HEK293 (cell line): ENCODE results near the gene HOXD12.

Source experiments
- EGR2 ChIP-seq: fragments of 450-650 bp; formaldehyde crosslinking; IDR thresholded peaks from 2 replicates; pipeline ENCODE4 v1.5.1; 2016; ENCODE audit warnings: low read depth, missing biosample characterization, missing genetic modification characterization
- GLI2 ChIP-seq: fragments of 450-650 bp; formaldehyde crosslinking; IDR thresholded peaks from 2 replicates; pipeline ENCODE4; 2017; ENCODE audit warnings: missing biosample characterization, missing genetic modification characterization, low read depth, borderline replicate concordance
- HOXD13 ChIP-seq: sonication (generic); formaldehyde crosslinking; IDR thresholded peaks from 2 replicates; pipeline ENCODE4 v1.8.0; 2022; ENCODE audit warnings: missing genetic modification reagents, borderline replicate concordance
- KLF16 ChIP-seq: fragments of 450-650 bp; formaldehyde crosslinking; IDR thresholded peaks from 2 replicates; pipeline ENCODE4 v1.5.1; 2017; ENCODE audit warnings: missing biosample characterization, missing genetic modification characterization
- KLF9 ChIP-seq: fragments of 450-650 bp; formaldehyde crosslinking; IDR thresholded peaks from 2 replicates; pipeline ENCODE4 v1.5.1; 2016; ENCODE audit warnings: missing biosample characterization, missing genetic modification characterization, low read depth
- SETDB1 ChIP-seq: IDR thresholded peaks from one replicate; pipeline ENCODE4 v1.6.1; 2017; ENCODE audit warnings: mild to moderate bottlenecking, low read length, moderate library complexity, mixed read lengths; ENCODE audit not compliant: insufficient read length
- WT1 ChIP-seq: fragments of 450-650 bp; formaldehyde crosslinking; IDR thresholded peaks from 2 replicates; pipeline ENCODE4 v1.5.1; 2016; ENCODE audit warnings: missing biosample characterization, missing genetic modification characterization
- ZBTB20 ChIP-seq: fragments of 450-650 bp; formaldehyde crosslinking; IDR thresholded peaks from 2 replicates; pipeline ENCODE4 v1.5.1; 2016; ENCODE audit warnings: missing biosample characterization, missing genetic modification characterization
- ZBTB8A ChIP-seq: fragments of 450-650 bp; formaldehyde crosslinking; IDR thresholded peaks from 2 replicates; pipeline ENCODE4 v1.5.1; 2016; ENCODE audit warnings: missing biosample characterization, missing genetic modification characterization
- ZFHX2 ChIP-seq: fragments of 450-650 bp; formaldehyde crosslinking; conservative IDR thresholded peaks from 2 replicates; pipeline ENCODE4 v1.5.1; 2016; ENCODE audit warnings: missing biosample characterization, missing genetic modification characterization
- ZNF10 ChIP-seq: fragments of 450-650 bp; formaldehyde crosslinking; IDR thresholded peaks from 2 replicates; pipeline ENCODE4 v1.5.1; 2017; ENCODE audit warnings: missing biosample characterization, missing genetic modification characterization
- ZNF112 ChIP-seq: fragments of 450-650 bp; formaldehyde crosslinking; IDR thresholded peaks from 2 replicates; pipeline ENCODE4 v1.5.0; 2017; ENCODE audit warnings: missing biosample characterization, missing genetic modification characterization
- ZNF138 ChIP-seq: fragments of 450-650 bp; formaldehyde crosslinking; IDR thresholded peaks from 2 replicates; pipeline ENCODE4 v1.5.1; 2016; ENCODE audit warnings: missing biosample characterization, missing genetic modification characterization, borderline replicate concordance
- ZNF211 ChIP-seq: fragments of 450-650 bp; formaldehyde crosslinking; IDR thresholded peaks from 2 replicates; pipeline ENCODE4 v1.5.1; 2016; ENCODE audit warnings: low read depth, missing biosample characterization, missing genetic modification characterization
- ZNF24 ChIP-seq: fragments of 450-650 bp; formaldehyde crosslinking; IDR thresholded peaks from 2 replicates; pipeline ENCODE4 v1.5.1; 2016; ENCODE audit warnings: missing biosample characterization, missing genetic modification characterization
- ZNF335 ChIP-seq: fragments of 450-650 bp; formaldehyde crosslinking; conservative IDR thresholded peaks from 2 replicates; pipeline ENCODE4 v1.5.1; 2016; ENCODE audit warnings: missing biosample characterization, missing genetic modification characterization
- ZNF350 ChIP-seq: fragments of 450-650 bp; formaldehyde crosslinking; IDR thresholded peaks from 2 replicates; pipeline ENCODE4 v1.5.0; 2017; ENCODE audit warnings: missing biosample characterization, mild to moderate bottlenecking, missing genetic modification characterization
- ZNF37A ChIP-seq: fragments of 450-650 bp; IDR thresholded peaks from 2 replicates; pipeline ENCODE4 v1.5.1; 2018; ENCODE audit warnings: missing biosample characterization, missing genetic modification characterization
- ZNF416 ChIP-seq: fragments of 450-650 bp; formaldehyde crosslinking; IDR thresholded peaks from 2 replicates; pipeline ENCODE4 v1.5.1; 2016; ENCODE audit warnings: missing biosample characterization, missing genetic modification characterization
- ZNF423 ChIP-seq: fragments of 450-650 bp; formaldehyde crosslinking; IDR thresholded peaks from 2 replicates; pipeline ENCODE4 v1.5.1; 2016; ENCODE audit warnings: missing biosample characterization, missing genetic modification characterization
- ZNF433 ChIP-seq: fragments of 450-650 bp; formaldehyde crosslinking; IDR thresholded peaks from 2 replicates; pipeline ENCODE4 v1.5.1; 2016; ENCODE audit warnings: missing biosample characterization, missing genetic modification characterization, low read depth
- ZNF48 ChIP-seq: fragments of 450-650 bp; formaldehyde crosslinking; IDR thresholded peaks from 2 replicates; pipeline ENCODE4 v1.5.1; 2016; ENCODE audit warnings: missing biosample characterization, missing genetic modification characterization
- ZNF530 ChIP-seq: fragments of 450-650 bp; formaldehyde crosslinking; IDR thresholded peaks from 2 replicates; pipeline ENCODE4 v1.5.1; 2016; ENCODE audit warnings: low read depth, missing biosample characterization, missing genetic modification characterization
- ZNF585B ChIP-seq: fragments of 450-650 bp; formaldehyde crosslinking; IDR thresholded peaks from 2 replicates; pipeline ENCODE4 v1.5.1; 2016; ENCODE audit warnings: missing biosample characterization, missing genetic modification characterization
- ZNF677 ChIP-seq: fragments of 450-650 bp; IDR thresholded peaks from 2 replicates; pipeline ENCODE4 v1.5.0; 2018; ENCODE audit warnings: missing biosample characterization, mild to moderate bottlenecking, missing genetic modification characterization, moderate library complexity
- ZNF707 ChIP-seq: fragments of 450-650 bp; formaldehyde crosslinking; IDR thresholded peaks from 2 replicates; pipeline ENCODE4 v1.5.1; 2016; ENCODE audit warnings: missing biosample characterization, missing genetic modification characterization
- ZNF747 ChIP-seq: fragments of 450-650 bp; formaldehyde crosslinking; IDR thresholded peaks from 2 replicates; pipeline ENCODE4 v1.5.1; 2016; ENCODE audit warnings: missing biosample characterization, missing genetic modification characterization
- ZNF776 ChIP-seq: fragments of 450-650 bp; formaldehyde crosslinking; IDR thresholded peaks from 2 replicates; pipeline ENCODE4 v1.5.0; 2017; ENCODE audit warnings: missing biosample characterization, missing genetic modification characterization, borderline replicate concordance
- ZNF777 ChIP-seq: fragments of 450-650 bp; formaldehyde crosslinking; IDR thresholded peaks from 2 replicates; pipeline ENCODE4 v1.5.1; 2017; ENCODE audit warnings: missing biosample characterization, missing genetic modification characterization, borderline replicate concordance
- ZNF830 ChIP-seq: fragments of 450-650 bp; IDR thresholded peaks from 2 replicates; pipeline ENCODE4 v1.5.0; 2018; ENCODE audit warnings: missing biosample characterization, missing genetic modification characterization, low read depth, mild to moderate bottlenecking, moderate library complexity
- ZSCAN16 ChIP-seq: fragments of 450-650 bp; formaldehyde crosslinking; IDR thresholded peaks from 2 replicates; pipeline ENCODE4 v1.5.1; 2016; ENCODE audit warnings: missing biosample characterization, missing genetic modification characterization
- TF ChIP-seq, protein P1 (sequence below): fragments of 450-650 bp; formaldehyde crosslinking; IDR thresholded peaks from 2 replicates; pipeline ENCODE4 v1.5.1; 2016; ENCODE audit warnings: missing biosample characterization, missing genetic modification characterization
- TF ChIP-seq, protein P2 (sequence below): fragments of 450-650 bp; formaldehyde crosslinking; IDR thresholded peaks from 2 replicates; pipeline ENCODE4 v1.5.1; 2016; ENCODE audit warnings: missing biosample characterization, missing genetic modification characterization
- TF ChIP-seq, protein P3 (sequence below): fragments of 450-650 bp; IDR thresholded peaks from 2 replicates; pipeline ENCODE4 v1.5.1; 2018; ENCODE audit warnings: missing biosample characterization, missing genetic modification characterization
- TF ChIP-seq, protein P4 (sequence below): fragments of 450-650 bp; formaldehyde crosslinking; IDR thresholded peaks from 2 replicates; pipeline ENCODE4 v1.5.1; 2016; ENCODE audit warnings: missing biosample characterization, missing genetic modification characterization

The HOXD12 gene

DNA sequence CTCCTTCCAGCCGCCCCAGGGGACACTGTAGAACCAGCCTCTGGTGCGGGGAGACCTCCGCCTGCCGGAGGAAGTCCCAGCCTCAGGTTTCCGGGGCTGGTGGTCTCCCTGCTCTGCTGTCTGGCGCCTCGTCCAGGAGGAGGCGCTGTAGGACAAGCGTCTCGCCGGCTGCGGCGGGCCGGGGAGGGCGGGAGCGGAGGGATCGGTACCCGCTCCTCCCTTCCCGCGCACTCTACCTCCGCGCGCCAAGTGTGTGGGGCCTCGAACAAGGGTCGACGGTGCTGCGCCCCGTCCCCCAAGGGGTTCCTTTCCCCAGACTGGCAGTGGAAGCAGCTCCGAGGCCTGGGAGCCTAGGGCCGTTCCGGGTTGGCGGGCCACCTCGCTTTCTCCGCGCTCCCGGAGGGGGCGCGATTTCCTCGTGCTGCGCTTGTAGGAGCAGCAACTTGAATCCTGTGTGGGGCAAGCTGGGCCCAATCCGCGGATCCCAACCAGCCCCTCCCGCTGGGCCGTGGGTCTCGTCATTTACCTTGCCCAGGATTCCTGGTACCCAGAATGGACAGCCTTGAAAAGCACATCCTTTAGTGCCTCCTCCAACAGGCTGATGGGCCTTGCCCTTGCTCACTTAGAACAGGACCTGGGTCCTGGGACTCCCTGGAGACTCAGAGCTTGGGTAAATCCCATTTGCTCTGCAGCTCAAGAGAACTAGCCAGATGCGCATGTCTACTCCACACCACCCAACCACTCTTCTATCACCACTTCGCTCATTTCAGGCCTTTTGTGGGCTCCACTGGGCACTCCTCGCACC is 41.1 kb downstream of the HOXD12 start (continued):
- TF ChIP-seq, protein P1, sequence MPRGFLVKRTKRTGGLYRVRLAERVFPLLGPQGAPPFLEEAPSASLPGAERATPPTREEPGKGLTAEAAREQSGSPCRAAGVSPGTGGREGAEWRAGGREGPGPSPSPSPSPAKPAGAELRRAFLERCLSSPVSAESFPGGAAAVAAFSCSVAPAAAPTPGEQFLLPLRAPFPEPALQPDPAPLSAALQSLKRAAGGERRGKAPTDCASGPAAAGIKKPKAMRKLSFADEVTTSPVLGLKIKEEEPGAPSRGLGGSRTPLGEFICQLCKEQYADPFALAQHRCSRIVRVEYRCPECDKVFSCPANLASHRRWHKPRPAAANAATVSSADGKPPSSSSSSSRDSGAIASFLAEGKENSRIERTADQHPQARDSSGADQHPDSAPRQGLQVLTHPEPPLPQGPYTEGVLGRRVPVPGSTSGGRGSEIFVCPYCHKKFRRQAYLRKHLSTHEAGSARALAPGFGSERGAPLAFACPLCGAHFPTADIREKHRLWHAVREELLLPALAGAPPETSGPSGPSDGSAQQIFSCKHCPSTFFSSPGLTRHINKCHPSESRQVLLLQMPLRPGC, result no peak
- TF ChIP-seq ZNF48 (tag by site-specific recombination), result no peak
- 0 out of 2 replicates have a peak, but pooled peaks have one; percentile 14 for TF ChIP-seq ZBTB8A (tag by site-specific recombination)
- TF ChIP-seq ZNF585B (tag by site-specific recombination), result no peak
- TF ChIP-seq, protein P2, sequence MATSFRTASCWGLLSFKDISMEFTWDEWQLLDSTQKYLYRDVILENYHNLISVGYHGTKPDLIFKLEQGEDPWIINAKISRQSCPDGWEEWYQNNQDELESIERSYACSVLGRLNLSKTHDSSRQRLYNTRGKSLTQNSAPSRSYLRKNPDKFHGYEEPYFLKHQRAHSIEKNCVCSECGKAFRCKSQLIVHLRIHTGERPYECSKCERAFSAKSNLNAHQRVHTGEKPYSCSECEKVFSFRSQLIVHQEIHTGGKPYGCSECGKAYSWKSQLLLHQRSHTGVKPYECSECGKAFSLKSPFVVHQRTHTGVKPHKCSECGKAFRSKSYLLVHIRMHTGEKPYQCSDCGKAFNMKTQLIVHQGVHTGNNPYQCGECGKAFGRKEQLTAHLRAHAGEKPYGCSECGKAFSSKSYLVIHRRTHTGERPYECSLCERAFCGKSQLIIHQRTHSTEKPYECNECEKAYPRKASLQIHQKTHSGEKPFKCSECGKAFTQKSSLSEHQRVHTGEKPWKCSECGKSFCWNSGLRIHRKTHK, result no peak
- TF ChIP-seq ZNF335 (tag by site-specific recombination), result peak; percentile 52
- peak; percentile 49; the same call in 1 of the 2 replicates for TF ChIP-seq WT1 (tag by site-specific recombination)
- TF ChIP-seq ZNF10 (tag by site-specific recombination), result no peak
- TF ChIP-seq ZNF211 (tag by site-specific recombination), result no peak
- no peak for TF ChIP-seq ZNF747 (tag by site-specific recombination)
- TF ChIP-seq, protein P3, sequence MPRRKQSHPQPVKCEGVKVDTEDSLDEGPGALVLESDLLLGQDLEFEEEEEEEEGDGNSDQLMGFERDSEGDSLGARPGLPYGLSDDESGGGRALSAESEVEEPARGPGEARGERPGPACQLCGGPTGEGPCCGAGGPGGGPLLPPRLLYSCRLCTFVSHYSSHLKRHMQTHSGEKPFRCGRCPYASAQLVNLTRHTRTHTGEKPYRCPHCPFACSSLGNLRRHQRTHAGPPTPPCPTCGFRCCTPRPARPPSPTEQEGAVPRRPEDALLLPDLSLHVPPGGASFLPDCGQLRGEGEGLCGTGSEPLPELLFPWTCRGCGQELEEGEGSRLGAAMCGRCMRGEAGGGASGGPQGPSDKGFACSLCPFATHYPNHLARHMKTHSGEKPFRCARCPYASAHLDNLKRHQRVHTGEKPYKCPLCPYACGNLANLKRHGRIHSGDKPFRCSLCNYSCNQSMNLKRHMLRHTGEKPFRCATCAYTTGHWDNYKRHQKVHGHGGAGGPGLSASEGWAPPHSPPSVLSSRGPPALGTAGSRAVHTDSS, result no peak
- TF ChIP-seq ZNF776, result no peak
- TF ChIP-seq, protein P4, sequence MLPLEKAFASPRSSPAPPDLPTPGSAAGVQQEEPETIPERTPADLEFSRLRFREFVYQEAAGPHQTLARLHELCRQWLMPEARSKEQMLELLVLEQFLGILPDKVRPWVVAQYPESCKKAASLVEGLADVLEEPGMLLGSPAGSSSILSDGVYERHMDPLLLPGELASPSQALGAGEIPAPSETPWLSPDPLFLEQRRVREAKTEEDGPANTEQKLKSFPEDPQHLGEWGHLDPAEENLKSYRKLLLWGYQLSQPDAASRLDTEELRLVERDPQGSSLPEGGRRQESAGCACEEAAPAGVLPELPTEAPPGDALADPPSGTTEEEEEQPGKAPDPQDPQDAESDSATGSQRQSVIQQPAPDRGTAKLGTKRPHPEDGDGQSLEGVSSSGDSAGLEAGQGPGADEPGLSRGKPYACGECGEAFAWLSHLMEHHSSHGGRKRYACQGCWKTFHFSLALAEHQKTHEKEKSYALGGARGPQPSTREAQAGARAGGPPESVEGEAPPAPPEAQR (tag by site-specific recombination), result no peak
- TF ChIP-seq SETDB1, result peak; percentile 10
- TF ChIP-seq HOXD13 (CRISPR knock-in tag), result no peak
- TF ChIP-seq ZNF433 (tag by site-specific recombination), result no peak
- no peak for TF ChIP-seq ZNF416
- TF ChIP-seq KLF16 (tag by site-specific recombination), result no peak
- no peak for TF ChIP-seq ZNF423 (tag by site-specific recombination)
- TF ChIP-seq ZNF24, result no peak
- TF ChIP-seq ZNF350 (tag by site-specific recombination), result no peak
- no peak for TF ChIP-seq EGR2 (tag by site-specific recombination)
- no peak for TF ChIP-seq ZNF830 (tag by site-specific recombination)
- no peak for TF ChIP-seq ZNF37A (tag by site-specific recombination)
- TF ChIP-seq ZNF707 (tag by site-specific recombination), result no peak
- TF ChIP-seq KLF9 (tag by site-specific recombination), result peak; percentile 37; the same call in 1 of the 2 replicates
- no peak for TF ChIP-seq GLI2
- no peak for TF ChIP-seq ZNF530 (tag by site-specific recombination)
- TF ChIP-seq ZFHX2 (tag by site-specific recombination), result no peak
- TF ChIP-seq ZBTB20, result no peak
- no peak for TF ChIP-seq ZNF777 (tag by site-specific recombination)
- no peak for TF ChIP-seq ZSCAN16
- TF ChIP-seq ZNF112, result no peak
- no peak for TF ChIP-seq ZNF138 (tag by site-specific recombination)
- TF ChIP-seq ZNF677 (tag by site-specific recombination), result no peak
